ENCODE measurements around the gene TMEM212. TPM values are rescaled to one million over a fixed set of nuclear protein-coding genes. Genes with fewer than 3 reads are reported as not detected.

The TMEM212 gene
- total and polyA plus RNA-seq, 2 donors (not counting 3 experiments of a cell fraction or from before 2014, with no cell fraction given): not detected

- Histone ChIP-seq H3K4me2 (ENCODE audit: insufficient read depth, low read length) (no peak overlapping the region), H3K4me1 (ENCODE audit: control insufficient read depth, extremely low read depth, insufficient read depth, low read length) (peaks cover 39% of the 10 kb centered on the region), H3K9me1 (replicated peaks; ENCODE audit: control insufficient read depth, extremely low read depth, insufficient read depth, low read length) (no peaks in the 10 kb centered on the region), H3K27ac (ENCODE audit: insufficient read depth, low read depth, low read length) (no peak overlapping the region), H3K9me3 (replicated peaks; ENCODE audit: control insufficient read depth, insufficient read depth, low read length) (no peaks in the 10 kb centered on the region), H3K79me2 (ENCODE audit: control insufficient read depth, insufficient read depth, low read length) (no peaks in the 10 kb centered on the region), H3K27me3 (ENCODE audit: control insufficient read depth in 2 of 2, insufficient read depth in 2 of 2, low read length in 2 of 2) (no peaks in the 10 kb centered on the region), H3K9ac (replicated peaks; ENCODE audit: extremely low read depth, insufficient read depth, low read length) (no peak overlapping the region), H2AFZ (ENCODE audit: low read depth, low read length) (no peak overlapping the region), H3K36me3 (ENCODE audit: control insufficient read depth in 2 of 2, extremely low read depth in 1 of 2, insufficient read depth in 2 of 2, low read length in 2 of 2) (no peaks in the 10 kb centered on the region), H3K4me3 (replicated peaks in 1 of 3; ENCODE audit: insufficient read depth in 1 of 3, low read depth in 1 of 3, low read length in 3 of 3) (no peak overlapping the region), H4K20me1 (replicated peaks; ENCODE audit: control insufficient read depth, extremely low read depth, insufficient read depth, low read length) (no peaks in the 10 kb centered on the region)
- intact Hi-C loops (cut with micrococcal nuclease) (no loop called here), dilution Hi-C loops (cut with MboI; ENCODE audit: extremely low pct_ligation_motif_present, low sequenced_read_pairs) (no loop called here)
- POLR2A ChIA-PET: no interaction called here
- BruUV-seq (replicated peaks): no TSS peak
- DNase-seq (ENCODE audit: low read depth, low spot score): no peak
- no peak for FAIRE-seq
- no peak for TF ChIP-seq FOS (IDR thresholded peaks at IDR 0.05; ENCODE audit: borderline replicate concordance, insufficient read depth, low read length)
- no peak for TF ChIP-seq POLR2A (IDR thresholded peaks at IDR 0.05; ENCODE audit: low read depth, low read length)
- TF ChIP-seq EZH2 (IDR thresholded peaks at IDR 0.05; ENCODE audit: borderline replicate concordance, low read depth, low read length, severe bottlenecking): no peak
- no peak for TF ChIP-seq MAX (IDR thresholded peaks at IDR 0.05; ENCODE audit: insufficient read depth, insufficient read length)
- no peak for TF ChIP-seq MYC (IDR thresholded peaks at IDR 0.05; ENCODE audit: low read depth, low read length)
- TF ChIP-seq JUN (IDR thresholded peaks at IDR 0.05; ENCODE audit: borderline replicate concordance, insufficient read depth, insufficient read length, low read depth): no peak
- no peak for TF ChIP-seq GATA2 (IDR thresholded peaks at IDR 0.05; ENCODE audit: insufficient read depth, insufficient read length, low read depth, low read length)
- TF ChIP-seq, protein P1, sequence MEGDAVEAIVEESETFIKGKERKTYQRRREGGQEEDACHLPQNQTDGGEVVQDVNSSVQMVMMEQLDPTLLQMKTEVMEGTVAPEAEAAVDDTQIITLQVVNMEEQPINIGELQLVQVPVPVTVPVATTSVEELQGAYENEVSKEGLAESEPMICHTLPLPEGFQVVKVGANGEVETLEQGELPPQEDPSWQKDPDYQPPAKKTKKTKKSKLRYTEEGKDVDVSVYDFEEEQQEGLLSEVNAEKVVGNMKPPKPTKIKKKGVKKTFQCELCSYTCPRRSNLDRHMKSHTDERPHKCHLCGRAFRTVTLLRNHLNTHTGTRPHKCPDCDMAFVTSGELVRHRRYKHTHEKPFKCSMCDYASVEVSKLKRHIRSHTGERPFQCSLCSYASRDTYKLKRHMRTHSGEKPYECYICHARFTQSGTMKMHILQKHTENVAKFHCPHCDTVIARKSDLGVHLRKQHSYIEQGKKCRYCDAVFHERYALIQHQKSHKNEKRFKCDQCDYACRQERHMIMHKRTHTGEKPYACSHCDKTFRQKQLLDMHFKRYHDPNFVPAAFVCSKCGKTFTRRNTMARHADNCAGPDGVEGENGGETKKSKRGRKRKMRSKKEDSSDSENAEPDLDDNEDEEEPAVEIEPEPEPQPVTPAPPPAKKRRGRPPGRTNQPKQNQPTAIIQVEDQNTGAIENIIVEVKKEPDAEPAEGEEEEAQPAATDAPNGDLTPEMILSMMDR (IDR thresholded peaks at IDR 0.05; ENCODE audit: extremely low read depth in 1 of 2, insufficient read depth in 1 of 2, low read depth in 1 of 2, low read length in 2 of 2): no peak
- no peak for TF ChIP-seq POLR2AphosphoS5 (IDR thresholded peaks at IDR 0.05; ENCODE audit: insufficient read depth, low read depth, low read length)
- CTCF ChIA-PET: interaction anchor here (0.5 to 1.0 kb wide), 2 partner anchors 14 to 151 kb away, joined by 3 read pairs; no protein-coding TSS in a partner anchor
Measured at GRCh38 chr3:171847133-171847532, 4.0 kb downstream of the TMEM212 start.

All from endothelial cell of umbilical vein (primary cell).